WTC11 (cell line): ENCODE data around the gene OR2F1. TPM values are rescaled to one million over a fixed set of nuclear protein-coding genes. Genes with fewer than 3 reads are reported as not detected.
"Not testable (repeated sequence)": the region's sequence is repeated elsewhere in the genome, so short reads cannot be mapped to it uniquely, and the experiment has no call there.

ENCODE experiments used
- ATAC-seq: fragments of 200-7000 bp; cut with Tn5 transposase; 2 replicates; pipeline ENCODE4 v1.10.0; 2021; ENCODE audit warnings: mild to moderate bottlenecking, moderate library complexity
- CTCF ChIA-PET: fragments of 300-600 bp; sonication (Branson Sonifier 250); formaldehyde crosslinking; loops from one replicate; lab custom pipeline; 2021; ENCODE audit warnings: antibody characterized with exemption; lab: Charles Lee
- POLR2A ChIA-PET: fragments of 350-600 bp; sonication (Branson Sonifier 250); formaldehyde crosslinking; loops from one replicate; lab custom pipeline; 2021; ENCODE audit warnings: antibody characterized with exemption; lab: Charles Lee
- DNase-seq: peaks from one replicate; pipeline ENCODE4 v3.0.0; 2021; ENCODE audit warnings: low spot score
- H3K27ac Mint-ChIP-seq: 2 replicates; pipeline ENCODE4 v1.8.0; 2021; ENCODE audit warnings: mixed read lengths
- H3K27me3 Mint-ChIP-seq: 2 replicates; pipeline ENCODE4 v1.8.0; 2021; ENCODE audit warnings: low read depth, mild to moderate bottlenecking, moderate library complexity, mixed read lengths
- H3K36me3 Mint-ChIP-seq: 2 replicates; pipeline ENCODE4 v1.8.0; 2021; ENCODE audit warnings: mixed read lengths
- H3K4me1 Mint-ChIP-seq: 2 replicates; pipeline ENCODE4 v1.8.0; 2022; ENCODE audit warnings: mixed read lengths
- H3K4me3 Mint-ChIP-seq: 2 replicates; pipeline ENCODE4 v1.8.0; 2021; ENCODE audit warnings: mild to moderate bottlenecking, moderate library complexity, mixed read lengths
- H3K9me3 Mint-ChIP-seq: 2 replicates; pipeline ENCODE4 v1.8.0; 2021; ENCODE audit warnings: mixed read lengths
- CDX4 ChIP-seq: fragments of 250-450 bp; sonication (Bioruptor Pico); IDR thresholded peaks from 2 replicates; pipeline ENCODE4 v1.9.0; 2021; ENCODE audit warnings: moderate library complexity, mild to moderate bottlenecking, inconsistent platforms, borderline replicate concordance
- E2F5 ChIP-seq: sonication (generic); formaldehyde crosslinking; IDR thresholded peaks from 2 replicates; pipeline ENCODE4 v1.8.1; 2022; ENCODE audit warnings: mild to moderate bottlenecking, moderate library complexity, missing genetic modification reagents
- FOXK1 ChIP-seq: sonication (generic); formaldehyde crosslinking; IDR thresholded peaks from 2 replicates; pipeline ENCODE4 v1.8.0; 2022; ENCODE audit warnings: mild to moderate bottlenecking, moderate library complexity, missing genetic modification reagents
- FOXP4 ChIP-seq: sonication (generic); formaldehyde crosslinking; IDR thresholded peaks from 2 replicates; pipeline ENCODE4 v1.8.0; 2022; ENCODE audit warnings: mild to moderate bottlenecking, missing genetic modification reagents
- GRHL2 ChIP-seq: fragments of 250-450 bp; sonication (Bioruptor Pico); IDR thresholded peaks from 2 replicates; pipeline ENCODE4 v1.8.0; 2022; ENCODE audit warnings: mild to moderate bottlenecking, moderate library complexity; ENCODE audit not compliant: insufficient replicate concordance, severe bottlenecking
- HMGXB4 ChIP-seq: sonication (generic); formaldehyde crosslinking; IDR thresholded peaks from 2 replicates; pipeline ENCODE4 v1.8.1; 2023; ENCODE audit warnings: mild to moderate bottlenecking, moderate library complexity, missing genetic modification reagents
- IRF1 ChIP-seq: sonication (generic); formaldehyde crosslinking; IDR thresholded peaks from 2 replicates; pipeline ENCODE4 v1.8.0; 2023; ENCODE audit warnings: missing genetic modification reagents
- NFATC4 ChIP-seq: fragments of 250-450 bp; sonication (Bioruptor Pico); IDR thresholded peaks from 2 replicates; pipeline ENCODE4 v1.9.0; 2021; ENCODE audit warnings: mild to moderate bottlenecking
- NFE2L1 ChIP-seq: sonication (generic); formaldehyde crosslinking; IDR thresholded peaks from 2 replicates; pipeline ENCODE4 v1.8.1; 2023; ENCODE audit warnings: missing genetic modification reagents
- ZMAT4 ChIP-seq: fragments of 250-450 bp; sonication (Bioruptor Pico); IDR thresholded peaks from 2 replicates; pipeline ENCODE4 v1.9.0; 2021; ENCODE audit warnings: mild to moderate bottlenecking
- ZNF121 ChIP-seq: sonication (generic); formaldehyde crosslinking; IDR thresholded peaks from 2 replicates; pipeline ENCODE4 v1.8.0; 2023; ENCODE audit warnings: missing genetic modification reagents
- ZNF396 ChIP-seq: fragments of 250-450 bp; sonication (Bioruptor Pico); IDR thresholded peaks from 2 replicates; pipeline ENCODE4 v1.8.0; 2021; ENCODE audit warnings: mild to moderate bottlenecking, moderate library complexity, borderline replicate concordance
- ZNF423 ChIP-seq: fragments of 250-450 bp; sonication (Bioruptor Pico); IDR thresholded peaks from 2 replicates; pipeline ENCODE4 v2.1.2; 2022; ENCODE audit warnings: mild to moderate bottlenecking, moderate library complexity
- total RNA-seq: library from RNA; stranded (reverse); gene quantifications from 3 replicates; pipeline ENCODE4 v1.2.3, GENCODE V29; 2021

Gene OR2F1
- total RNA-seq, 1 experiment from 2014 or later, result not detected

GRCh38 chr7:144009361-144009760 is 54.7 kb downstream of the OR2F1 start:
- TF ChIP-seq NFATC4 (no peak), ZNF423 (CRISPR knock-in tag) (no peak), CDX4 (CRISPR knock-in tag) (no peak), GRHL2 (no peak), NFE2L1 (CRISPR knock-in tag) (no peak), IRF1 (no peak), FOXK1 (CRISPR knock-in tag) (no peak), ZNF121 (CRISPR knock-in tag) (no peak), ZMAT4 (CRISPR knock-in tag) (no peak), ZNF396 (CRISPR knock-in tag) (no peak), HMGXB4 (CRISPR knock-in tag) (no peak), E2F5 (CRISPR knock-in tag) (no peak), FOXP4 (CRISPR knock-in tag) (no peak)
- POLR2A ChIA-PET, result no interaction called here
- DNase-seq, result no peak
- Mint-ChIP-seq H3K36me3 (peaks cover 26% of the 10 kb centered on the region), H3K4me3 (no peak overlapping the region), H3K27ac (no peak overlapping the region), H3K4me1 (no peaks in the 10 kb centered on the region), H3K9me3 (peaks cover 53% of the 10 kb centered on the region), H3K27me3 (peaks cover 4% of the 10 kb centered on the region)
- CTCF ChIA-PET, result no interaction called here
- no peak for ATAC-seq

GRCh38 chr7:144010061-144010460 is 55.4 kb downstream of the OR2F1 start:
- H3K27ac Mint-ChIP-seq, CTCF ChIA-PET: not testable (repeated sequence)

GRCh38 chr7:144010821-144011220 is 56.2 kb downstream of the OR2F1 start:
- H3K27ac Mint-ChIP-seq, POLR2A ChIA-PET, DNase-seq, ATAC-seq, H3K27me3 Mint-ChIP-seq, CTCF ChIA-PET, H3K4me3 Mint-ChIP-seq, H3K4me1 Mint-ChIP-seq: not testable (repeated sequence)
- Mint-ChIP-seq H3K9me3 (peaks cover 46% of the 10 kb centered on the region), H3K36me3 (peaks cover 26% of the 10 kb centered on the region)

More at GRCh38 chr7:144010061-144010460, 55.4 kb downstream of the OR2F1 start:
- POLR2A ChIA-PET, ATAC-seq, DNase-seq, H3K4me3 Mint-ChIP-seq, H3K27me3 Mint-ChIP-seq, H3K4me1 Mint-ChIP-seq: not testable (repeated sequence)
- peaks cover 46% of the 10 kb centered on the region for H3K9me3 Mint-ChIP-seq
- peaks cover 26% of the 10 kb centered on the region for H3K36me3 Mint-ChIP-seq
